Activated T-helper 1 cell treated with anti-CD3 and anti-CD28 coated beads, Interleukin-12 subunit alpha, Interleukin-12 subunit beta, Interleukin-2, Interleukin-4 antibody, amounts not matched to agents 30 ng/mL and 10 ng/mL and 1 ng/mL, durations not matched to agents 14 hours and 24 hours and 36 hours (primary cell): ENCODE data around the gene CDH2. TPM values are rescaled to one million over a fixed set of nuclear protein-coding genes. Genes with fewer than 3 reads are reported as not detected.

Source experiments
- DNase-seq: peaks from one replicate; pipeline ENCODE4 v3.0.0; 2021; ENCODE audit warnings: low spot score
- H3K27ac Mint-ChIP-seq: one replicate; pipeline ENCODE4 v1.8.0; 2021; ENCODE audit warnings: mild to moderate bottlenecking, mixed read lengths
- H3K27me3 Mint-ChIP-seq: one replicate; pipeline ENCODE4 v1.8.0; 2022; ENCODE audit warnings: mild to moderate bottlenecking, moderate library complexity, mixed read lengths; ENCODE audit not compliant: insufficient read depth
- H3K36me3 Mint-ChIP-seq: one replicate; pipeline ENCODE4 v1.8.0; 2021; ENCODE audit warnings: low read depth, mixed read lengths
- H3K4me1 Mint-ChIP-seq: one replicate; pipeline ENCODE4 v1.8.0; 2021; ENCODE audit warnings: low read depth, mixed read lengths
- H3K4me3 Mint-ChIP-seq: one replicate; pipeline ENCODE4 v1.8.0; 2021; ENCODE audit warnings: mild to moderate bottlenecking, moderate library complexity, mixed read lengths
- H3K9me3 Mint-ChIP-seq: one replicate; pipeline ENCODE4 v1.8.0; 2021; ENCODE audit warnings: mixed read lengths
- intact Hi-C: fragments of 100-400 bp; cut with micrococcal nuclease; formaldehyde crosslinking; loops from one replicate; pipeline ENCODE4 v1.15.1; 2024
- total RNA-seq: library from RNA; stranded (reverse); gene quantifications from 2 replicates; pipeline ENCODE4 v1.2.3, GENCODE V29; 2022

The CDH2 gene
- total RNA-seq, 1 donor from 2014 or later = 0.16 TPM

GRCh38 chr18:28040211-28040610, 136.7 kb downstream of the CDH2 start:
- Mint-ChIP-seq H3K27me3 (peaks cover 1% of the 10 kb centered on the region), H3K4me3 (no peak overlapping the region), H3K4me1 (no peaks in the 10 kb centered on the region), H3K9me3 (peaks cover 4% of the 10 kb centered on the region), H3K36me3 (no peaks in the 10 kb centered on the region), H3K27ac (no peak overlapping the region)
- intact Hi-C loops = no loop called here
- DNase-seq = no peak

- DNase-seq = no peak
- Mint-ChIP-seq H3K36me3 (no peaks in the 10 kb centered on the region), H3K27me3 (peaks cover 1% of the 10 kb centered on the region), H3K27ac (no peak overlapping the region), H3K4me1 (no peaks in the 10 kb centered on the region), H3K4me3 (no peak overlapping the region), H3K9me3 (no peaks in the 10 kb centered on the region)
- intact Hi-C loops = no loop called here
These were observed 137.2 kb downstream of the CDH2 start for GRCh38 chr18:28039691-28040090.

- Mint-ChIP-seq H3K9me3 (no peaks in the 10 kb centered on the region), H3K27me3 (peaks cover 1% of the 10 kb centered on the region), H3K4me1 (no peaks in the 10 kb centered on the region), H3K4me3 (no peak overlapping the region), H3K27ac (no peak overlapping the region), H3K36me3 (no peaks in the 10 kb centered on the region)
- intact Hi-C loops = no loop called here
- no peak for DNase-seq
These were observed 137.9 kb downstream of the CDH2 start for GRCh38 chr18:28039078-28039477.

GRCh38 chr18:28036488-28036887, 140.4 kb downstream of the CDH2 start:
- Mint-ChIP-seq H3K27me3 (peaks cover 1% of the 10 kb centered on the region), H3K4me3 (no peak overlapping the region), H3K27ac (no peak overlapping the region), H3K4me1 (no peaks in the 10 kb centered on the region), H3K36me3 (no peaks in the 10 kb centered on the region), H3K9me3 (no peaks in the 10 kb centered on the region)
- intact Hi-C loops = no loop called here
- no peak for DNase-seq

GRCh38 chr18:28034567-28034966, 142.4 kb downstream of the CDH2 start:
- no peak overlapping the region for H3K4me3 Mint-ChIP-seq
- DNase-seq = no peak
- no peaks in the 10 kb centered on the region for H3K9me3 Mint-ChIP-seq
- no peaks in the 10 kb centered on the region for H3K36me3 Mint-ChIP-seq
- H3K27ac Mint-ChIP-seq = no peak overlapping the region
- intact Hi-C loops = no loop called here
- H3K27me3 Mint-ChIP-seq = peaks cover 1% of the 10 kb centered on the region
- H3K4me1 Mint-ChIP-seq = no peaks in the 10 kb centered on the region

GRCh38 chr18:28032177-28032576, 144.8 kb downstream of the CDH2 start:
- no peak overlapping the region for H3K4me3 Mint-ChIP-seq
- DNase-seq = no peak
- no peaks in the 10 kb centered on the region for H3K36me3 Mint-ChIP-seq
- H3K4me1 Mint-ChIP-seq = no peaks in the 10 kb centered on the region
- H3K27me3 Mint-ChIP-seq = no peaks in the 10 kb centered on the region
- H3K9me3 Mint-ChIP-seq = no peaks in the 10 kb centered on the region
- intact Hi-C loops = no loop called here
- no peak overlapping the region for H3K27ac Mint-ChIP-seq

- no peaks in the 10 kb centered on the region for H3K36me3 Mint-ChIP-seq
- H3K27me3 Mint-ChIP-seq = no peaks in the 10 kb centered on the region
- H3K9me3 Mint-ChIP-seq = peaks cover 3% of the 10 kb centered on the region
- no peak for DNase-seq
- no peaks in the 10 kb centered on the region for H3K4me1 Mint-ChIP-seq
- H3K4me3 Mint-ChIP-seq = no peak overlapping the region
- H3K27ac Mint-ChIP-seq = no peak overlapping the region
- intact Hi-C loops = no loop called here
These were observed 146.5 kb downstream of the CDH2 start for GRCh38 chr18:28030458-28030857.

- Mint-ChIP-seq H3K27ac (no peak overlapping the region), H3K27me3 (no peaks in the 10 kb centered on the region), H3K4me3 (no peak overlapping the region), H3K4me1 (no peaks in the 10 kb centered on the region), H3K9me3 (peaks cover 3% of the 10 kb centered on the region), H3K36me3 (no peaks in the 10 kb centered on the region)
- no peak for DNase-seq
- intact Hi-C loops = no loop called here
These were observed 149.2 kb downstream of the CDH2 start for GRCh38 chr18:28027755-28028154.

- DNase-seq = no peak
- H3K36me3 Mint-ChIP-seq = no peaks in the 10 kb centered on the region
- no peaks in the 10 kb centered on the region for H3K27me3 Mint-ChIP-seq
- peaks cover 3% of the 10 kb centered on the region for H3K9me3 Mint-ChIP-seq
- no peaks in the 10 kb centered on the region for H3K4me1 Mint-ChIP-seq
- no peak overlapping the region for H3K27ac Mint-ChIP-seq
- intact Hi-C loops = no loop called here
- H3K4me3 Mint-ChIP-seq = no peak overlapping the region
These were observed 157.4 kb downstream of the CDH2 start for GRCh38 chr18:28019425-28020108.

GRCh38 chr18:28018351-28018750, 158.6 kb downstream of the CDH2 start:
- Mint-ChIP-seq H3K9me3 (peaks cover 3% of the 10 kb centered on the region), H3K36me3 (no peaks in the 10 kb centered on the region), H3K27me3 (no peaks in the 10 kb centered on the region), H3K27ac (no peak overlapping the region), H3K4me1 (no peaks in the 10 kb centered on the region), H3K4me3 (no peak overlapping the region)
- DNase-seq = no peak
- intact Hi-C loops = no loop called here

- Mint-ChIP-seq H3K4me1 (no peaks in the 10 kb centered on the region), H3K27me3 (no peaks in the 10 kb centered on the region), H3K27ac (no peak overlapping the region), H3K36me3 (no peaks in the 10 kb centered on the region), H3K4me3 (no peak overlapping the region), H3K9me3 (peaks cover 3% of the 10 kb centered on the region)
- intact Hi-C loops = no loop called here
- no peak for DNase-seq
These were observed 161.3 kb downstream of the CDH2 start for GRCh38 chr18:28015671-28016070.

GRCh38 chr18:28013066-28013465, 163.9 kb downstream of the CDH2 start:
- no peaks in the 10 kb centered on the region for H3K36me3 Mint-ChIP-seq
- H3K27ac Mint-ChIP-seq = no peak overlapping the region
- no peak overlapping the region for H3K4me3 Mint-ChIP-seq
- H3K4me1 Mint-ChIP-seq = no peaks in the 10 kb centered on the region
- peaks cover 3% of the 10 kb centered on the region for H3K9me3 Mint-ChIP-seq
- intact Hi-C loops = no loop called here
- DNase-seq = no peak
- no peaks in the 10 kb centered on the region for H3K27me3 Mint-ChIP-seq

GRCh38 chr18:28012336-28012735, 164.6 kb downstream of the CDH2 start:
- intact Hi-C loops = no loop called here
- Mint-ChIP-seq H3K27ac (no peak overlapping the region), H3K36me3 (no peaks in the 10 kb centered on the region), H3K9me3 (no peaks in the 10 kb centered on the region), H3K4me3 (no peak overlapping the region), H3K4me1 (no peaks in the 10 kb centered on the region), H3K27me3 (no peaks in the 10 kb centered on the region)
- DNase-seq = no peak

GRCh38 chr18:28009589-28009988, 167.3 kb downstream of the CDH2 start:
- intact Hi-C loops = no loop called here
- Mint-ChIP-seq H3K27ac (no peak overlapping the region), H3K4me3 (no peak overlapping the region), H3K9me3 (no peaks in the 10 kb centered on the region), H3K36me3 (no peaks in the 10 kb centered on the region), H3K4me1 (no peaks in the 10 kb centered on the region), H3K27me3 (no peaks in the 10 kb centered on the region)
- no peak for DNase-seq
